ENCODE measurements around the gene OR51I2. TPM values are rescaled to one million over a fixed set of nuclear protein-coding genes. Genes with fewer than 3 reads are reported as not detected.

Gene OR51I2
- total RNA-seq, 1 donor from 2014 or later, result not detected

GRCh38 chr11:5486421-5486820 lies 37.3 kb downstream of the OR51I2 start:
- DNase-seq (ENCODE audit: low spot score), result no peak
- Mint-ChIP-seq H3K4me1 (no peaks in the 10 kb centered on the region), H3K27me3 (ENCODE audit: insufficient read depth, low read depth) (no peaks in the 10 kb centered on the region), H3K4me3 (no peak overlapping the region), H3K36me3 (no peaks in the 10 kb centered on the region), H3K9me3 (no peaks in the 10 kb centered on the region), H3K27ac (no peak overlapping the region)
- H3K9ac ChIP-seq, result no peak overlapping the region
- no peak overlapping the region for H3K27ac ChIP-seq
- no peaks in the 10 kb centered on the region for H3F3A ChIP-seq (ENCODE audit: low read depth)
- peaks cover 4% of the 10 kb centered on the region for H3K4me1 ChIP-seq
- H2AFZ ChIP-seq (replicated peaks), result no peak overlapping the region
- H4K20me1 ChIP-seq (ENCODE audit: low read depth), result no peaks in the 10 kb centered on the region
- no peaks in the 10 kb centered on the region for H3K79me2 ChIP-seq (ENCODE audit: low read depth)
- H3K4me2 ChIP-seq, result no peak overlapping the region
- no peak for TF ChIP-seq EZH2phosphoT487 (IDR thresholded peaks at IDR 0.05)
- no peak for TF ChIP-seq CTCF (IDR thresholded peaks at IDR 0.05)
- no peak for TF ChIP-seq EZH2 (IDR thresholded peaks at IDR 0.05)
- no peaks in the 10 kb centered on the region for H3K36me3 ChIP-seq
- no peaks in the 10 kb centered on the region for H3K27me3 ChIP-seq
- no peaks in the 10 kb centered on the region for H3K9me3 ChIP-seq (ENCODE audit: low read depth)
- no peak overlapping the region for H3K4me3 ChIP-seq

- no peaks in the 10 kb centered on the region for H3K79me2 ChIP-seq (ENCODE audit: low read depth)
- no peaks in the 10 kb centered on the region for H3K36me3 ChIP-seq
- no peak for DNase-seq (ENCODE audit: low spot score)
- H3K9ac ChIP-seq, result no peak within 1 kb of the TSS
- H3F3A ChIP-seq (ENCODE audit: low read depth), result no peaks in the 10 kb centered on the region
- no peaks in the 10 kb centered on the region for H3K27me3 ChIP-seq
- no peaks in the 10 kb centered on the region for H3K36me3 Mint-ChIP-seq
- H3K4me3 ChIP-seq, result no peak within 1 kb of the TSS
- H3K27me3 Mint-ChIP-seq (ENCODE audit: insufficient read depth, low read depth), result no peaks in the 10 kb centered on the region
- H3K9me3 ChIP-seq (ENCODE audit: low read depth), result no peaks in the 10 kb centered on the region
- H3K4me3 Mint-ChIP-seq, result no peak within 1 kb of the TSS
- TF ChIP-seq CTCF (IDR thresholded peaks at IDR 0.05), result no peak
- no peak within 1 kb of the TSS for H3K27ac ChIP-seq
- H4K20me1 ChIP-seq (ENCODE audit: low read depth), result no peaks in the 10 kb centered on the region
- H3K27ac Mint-ChIP-seq, result no peak within 1 kb of the TSS
- no peaks in the 10 kb centered on the region for H3K9me3 Mint-ChIP-seq
- peaks cover 4% of the 10 kb centered on the region for H3K4me1 ChIP-seq
- H2AFZ ChIP-seq (replicated peaks), result no peak within 1 kb of the TSS
- H3K4me1 Mint-ChIP-seq, result no peaks in the 10 kb centered on the region
- H3K4me2 ChIP-seq, result no peak within 1 kb of the TSS
Observed at GRCh38 chr11:5488385-5488784, 39.3 kb downstream of the OR51I2 start, which contains the start of gene OR52D1. Gene OR52D1 (plus strand): TSS chr11:5488685. CDS start chr11:5488707, 22 bp downstream.

- H2AFZ ChIP-seq (replicated peaks), result no peak overlapping the region
- TF ChIP-seq CTCF (IDR thresholded peaks at IDR 0.05) (no peak), EZH2 (IDR thresholded peaks at IDR 0.05) (no peak), EZH2phosphoT487 (IDR thresholded peaks at IDR 0.05) (no peak)
- no peak for DNase-seq (ENCODE audit: low spot score)
- no peaks in the 10 kb centered on the region for H3K9me3 ChIP-seq (ENCODE audit: low read depth)
- no peak overlapping the region for H3K4me3 Mint-ChIP-seq
- H3K4me1 Mint-ChIP-seq, result no peaks in the 10 kb centered on the region
- H3K27ac ChIP-seq, result no peak overlapping the region
- H3K27me3 ChIP-seq, result no peaks in the 10 kb centered on the region
- no peaks in the 10 kb centered on the region for H3K36me3 ChIP-seq
- H3K27me3 Mint-ChIP-seq (ENCODE audit: insufficient read depth, low read depth), result no peaks in the 10 kb centered on the region
- H3K4me3 ChIP-seq, result no peak overlapping the region
- H3K9me3 Mint-ChIP-seq, result no peaks in the 10 kb centered on the region
- H3F3A ChIP-seq (ENCODE audit: low read depth), result no peaks in the 10 kb centered on the region
- H4K20me1 ChIP-seq (ENCODE audit: low read depth), result no peaks in the 10 kb centered on the region
- no peak overlapping the region for H3K9ac ChIP-seq
- H3K4me2 ChIP-seq, result no peak overlapping the region
- H3K79me2 ChIP-seq (ENCODE audit: low read depth), result no peaks in the 10 kb centered on the region
- peaks cover 4% of the 10 kb centered on the region for H3K4me1 ChIP-seq
- no peaks in the 10 kb centered on the region for H3K36me3 Mint-ChIP-seq
- H3K27ac Mint-ChIP-seq, result no peak overlapping the region
Observed at GRCh38 chr11:5488798-5489399, 39.8 kb downstream of the OR51I2 start.
